Measurements from ENCODE around the gene NEGR1. TPM values are rescaled to one million over a fixed set of nuclear protein-coding genes. Genes with fewer than 3 reads are reported as not detected.

The NEGR1 gene
- total RNA-seq, 6 donors from 2014 or later: 3.1 to 14.7 (median 8.9) TPM

DNA sequence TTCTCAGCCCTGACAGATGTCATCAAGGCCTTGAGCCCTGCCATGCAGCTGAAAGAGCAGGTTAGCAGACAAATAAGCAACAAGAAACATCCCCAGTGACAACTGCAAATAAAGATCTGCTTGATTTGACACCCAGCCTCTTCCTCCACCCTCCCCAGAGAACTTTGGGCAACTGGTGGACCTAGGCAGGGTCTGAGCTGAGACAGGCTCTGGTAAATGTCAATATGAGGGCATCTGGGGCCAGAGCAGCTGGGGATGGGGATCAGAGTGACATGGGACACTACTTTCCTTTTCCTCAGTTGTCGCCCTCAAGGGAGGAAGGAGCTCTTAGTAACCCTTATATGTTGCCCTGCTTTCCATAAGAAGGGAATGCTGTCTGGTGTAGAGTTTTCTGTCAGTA is 544.1 kb downstream of the NEGR1 start:
- 64 to 90% methylated on average over 1 of the region's 1 CpG for WGBS, 2 donors
- H3K27ac ChIP-seq: no peak overlapping the region
- H3K27me3 ChIP-seq: no peaks in the 10 kb centered on the region
- DNase-seq (no peak), ATAC-seq (ENCODE audit: low FRiP score in 2 of 2) (no peak)
- H3K4me3 ChIP-seq: no peak overlapping the region
- no peaks in the 10 kb centered on the region for H3K4me1 ChIP-seq
- TF ChIP-seq POLR2AphosphoS5 (IDR thresholded peaks at IDR 0.05): no peak
- TF ChIP-seq EP300 (IDR thresholded peaks at IDR 0.05): no peak
- no peak for TF ChIP-seq POLR2A (IDR thresholded peaks at IDR 0.05)
- TF ChIP-seq CTCF (IDR thresholded peaks at IDR 0.05): no peak
- no peaks in the 10 kb centered on the region for H3K9me3 ChIP-seq
- H3K36me3 ChIP-seq: no peaks in the 10 kb centered on the region

- ATAC-seq (ENCODE audit: low FRiP score in 2 of 2): no peak
These were observed 544.6 kb downstream of the NEGR1 start for GRCh38 chr1:71737768-71738167.

DNA sequence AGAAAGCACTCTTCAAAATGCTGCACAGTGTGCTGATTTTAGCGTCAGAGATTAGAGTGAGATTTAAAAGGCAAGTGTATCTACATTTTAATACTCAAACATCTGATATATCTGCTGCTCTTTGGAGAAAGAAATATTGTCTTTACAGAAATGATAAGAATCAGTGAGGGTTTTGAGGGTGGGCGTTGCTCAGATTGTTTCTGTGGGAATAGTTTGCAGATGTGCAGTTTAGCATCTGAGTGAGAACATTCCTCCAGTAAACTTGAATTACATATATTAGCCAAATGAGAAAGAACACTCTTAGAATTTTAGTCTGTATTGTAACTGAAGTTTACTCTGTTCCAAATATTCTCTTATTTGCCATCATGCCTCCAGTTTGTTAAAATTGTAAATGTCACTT is 549.2 kb downstream of the NEGR1 start:
- DNase-seq (no peak), ATAC-seq (ENCODE audit: low FRiP score in 2 of 2) (no peak)
- no peak overlapping the region for H3K4me3 ChIP-seq
- no peaks in the 10 kb centered on the region for H3K36me3 ChIP-seq
- no peaks in the 10 kb centered on the region for H3K4me1 ChIP-seq
- WGBS, 2 donors: 43 to 45% methylated on average over 2 of the region's 2 CpGs
- no peaks in the 10 kb centered on the region for H3K9me3 ChIP-seq
- no peaks in the 10 kb centered on the region for H3K27me3 ChIP-seq
- no peak for TF ChIP-seq POLR2A (IDR thresholded peaks at IDR 0.05)
- TF ChIP-seq POLR2AphosphoS5 (IDR thresholded peaks at IDR 0.05): no peak
- no peak for TF ChIP-seq EP300 (IDR thresholded peaks at IDR 0.05)
- TF ChIP-seq CTCF (IDR thresholded peaks at IDR 0.05): no peak
- H3K27ac ChIP-seq: no peak overlapping the region

More at GRCh38 chr1:71737768-71738167, 544.6 kb downstream of the NEGR1 start:
- Histone ChIP-seq H3K27me3 (no peaks in the 10 kb centered on the region), H3K36me3 (no peaks in the 10 kb centered on the region), H3K27ac (no peak overlapping the region), H3K4me1 (no peaks in the 10 kb centered on the region), H3K9me3 (no peaks in the 10 kb centered on the region), H3K4me3 (no peak overlapping the region)
- 85 to 86% methylated on average over 3 of the region's 3 CpGs for WGBS, 2 donors
- TF ChIP-seq EP300 (IDR thresholded peaks at IDR 0.05) (no peak), POLR2AphosphoS5 (IDR thresholded peaks at IDR 0.05) (no peak), POLR2A (IDR thresholded peaks at IDR 0.05) (no peak), CTCF (IDR thresholded peaks at IDR 0.05) (no peak)
- DNase-seq: no peak

GRCh38 chr1:71721532-71721931 is 560.8 kb downstream of the NEGR1 start:
- no peaks in the 10 kb centered on the region for H3K27me3 ChIP-seq
- no peak overlapping the region for H3K4me3 ChIP-seq
- H3K27ac ChIP-seq: no peak overlapping the region
- DNase-seq: no peak
- no peaks in the 10 kb centered on the region for H3K4me1 ChIP-seq
- TF ChIP-seq POLR2AphosphoS5 (IDR thresholded peaks at IDR 0.05) (no peak), CTCF (IDR thresholded peaks at IDR 0.05) (no peak), POLR2A (IDR thresholded peaks at IDR 0.05) (no peak), EP300 (IDR thresholded peaks at IDR 0.05) (no peak)
- no peaks in the 10 kb centered on the region for H3K9me3 ChIP-seq
- no peak for ATAC-seq (ENCODE audit: low FRiP score in 2 of 2)
- no peaks in the 10 kb centered on the region for H3K36me3 ChIP-seq
- 71 to 76% methylated on average over 2 of the region's 2 CpGs for WGBS, 2 donors

DNA sequence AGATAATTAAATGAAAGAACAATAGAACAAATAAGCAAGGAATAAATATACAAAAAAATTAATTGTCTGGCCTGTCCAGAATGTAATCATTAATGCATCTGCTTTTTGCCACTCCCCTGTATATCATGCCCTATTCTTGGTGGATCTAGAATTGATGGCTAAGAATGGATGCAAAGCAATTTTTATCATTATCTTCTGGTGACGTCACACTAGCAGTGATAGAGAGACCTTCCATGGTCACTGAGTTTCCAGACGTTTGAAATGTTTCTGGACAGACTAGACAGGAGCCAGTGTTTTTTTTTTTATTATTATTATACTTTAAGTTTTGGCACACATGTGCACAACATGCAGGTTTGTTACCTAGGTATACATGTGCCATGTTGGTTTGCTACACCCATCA is 563.0 kb downstream of the NEGR1 start:
- Histone ChIP-seq H3K36me3 (no peaks in the 10 kb centered on the region), H3K9me3 (peaks cover 0 to 9% (median 3%) of the 10 kb centered on the region in 4 donors), H3K4me1 (no peaks in the 10 kb centered on the region), H3K27ac (no peak overlapping the region), H3K4me3 (no peak overlapping the region), H3K27me3 (no peaks in the 10 kb centered on the region)
- TF ChIP-seq CTCF (IDR thresholded peaks at IDR 0.05) (no peak), POLR2A (IDR thresholded peaks at IDR 0.05) (no peak), EP300 (IDR thresholded peaks at IDR 0.05) (no peak), POLR2AphosphoS5 (IDR thresholded peaks at IDR 0.05) (no peak)
- DNase-seq: no peak
- WGBS, 2 donors: 48 to 77% methylated on average over 2 of the region's 2 CpGs
- no peak for ATAC-seq (ENCODE audit: low FRiP score in 2 of 2)

All from upper lobe of left lung (tissue), 6 donors.